Adrenal gland (tissue), 5 donors: ENCODE measurements around the gene MRGPRD.

Experiments
- CTCF ChIP-seq, 6 experiments: fragments of 450-650 bp in 4 of 6; fragments of 200-600 bp in 2 of 6; sonication (generic) in 1 of 6; IDR thresholded peaks; 1 replicate in 5 of 6; 2 replicates in 1 of 6; pipeline versions ENCODE4 v1.5.1 to v1.8.0; 2016 to 2021; ENCODE audit warnings: antibody characterized with exemption in 6 of 6, mild to moderate bottlenecking in 2 of 6, moderate library complexity in 1 of 6
- POLR2A ChIP-seq, 2 donors: fragments of 450-650 bp; IDR thresholded peaks; one replicate each; pipeline ENCODE4 v1.6.1; 2017; ENCODE audit warnings: antibody characterized with exemption in 2 of 2, mild to moderate bottlenecking in 2 of 2, moderate library complexity in 1 of 2
- donor health status: DM: no; HTN: no; CAD: no.

GRCh38 chr11:68936358-68936636 lies 44.5 kb downstream of the MRGPRD start:
- TF ChIP-seq CTCF (IDR thresholded peaks at IDR 0.05) (no peak), POLR2A (IDR thresholded peaks at IDR 0.05) (no peak)
